GM21576 (cell line): Measurements from ENCODE around the gene RARB.

Experiments
- ATAC-seq: cut with Tn5 transposase; IDR thresholded peaks from one replicate; pipeline ENCODE4 v1.9.1; 2021; ENCODE audit warnings: mild to moderate bottlenecking, moderate library complexity; ENCODE audit not compliant: unreplicated experiment

Gene RARB

DNA sequence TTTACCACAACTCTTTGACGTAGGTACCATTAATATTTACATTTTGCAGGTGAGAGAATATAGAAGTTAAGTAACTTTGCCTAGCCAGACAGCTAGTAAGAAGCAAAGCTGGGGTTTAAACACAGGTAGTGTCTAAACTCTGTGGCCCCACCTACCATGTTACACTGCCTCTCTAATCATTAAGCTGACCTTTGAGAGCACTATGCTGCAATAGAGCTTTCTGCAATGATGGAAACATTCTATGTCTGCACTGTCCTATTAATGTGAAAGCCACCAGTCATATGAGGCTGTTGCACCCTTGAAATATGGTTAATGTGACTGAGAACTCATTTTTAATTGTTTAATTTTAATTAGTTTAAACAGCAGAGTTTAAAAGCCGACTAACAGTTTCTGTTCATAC lies 6.3 kb upstream of the RARB start:
- ATAC-seq: no peak

DNA sequence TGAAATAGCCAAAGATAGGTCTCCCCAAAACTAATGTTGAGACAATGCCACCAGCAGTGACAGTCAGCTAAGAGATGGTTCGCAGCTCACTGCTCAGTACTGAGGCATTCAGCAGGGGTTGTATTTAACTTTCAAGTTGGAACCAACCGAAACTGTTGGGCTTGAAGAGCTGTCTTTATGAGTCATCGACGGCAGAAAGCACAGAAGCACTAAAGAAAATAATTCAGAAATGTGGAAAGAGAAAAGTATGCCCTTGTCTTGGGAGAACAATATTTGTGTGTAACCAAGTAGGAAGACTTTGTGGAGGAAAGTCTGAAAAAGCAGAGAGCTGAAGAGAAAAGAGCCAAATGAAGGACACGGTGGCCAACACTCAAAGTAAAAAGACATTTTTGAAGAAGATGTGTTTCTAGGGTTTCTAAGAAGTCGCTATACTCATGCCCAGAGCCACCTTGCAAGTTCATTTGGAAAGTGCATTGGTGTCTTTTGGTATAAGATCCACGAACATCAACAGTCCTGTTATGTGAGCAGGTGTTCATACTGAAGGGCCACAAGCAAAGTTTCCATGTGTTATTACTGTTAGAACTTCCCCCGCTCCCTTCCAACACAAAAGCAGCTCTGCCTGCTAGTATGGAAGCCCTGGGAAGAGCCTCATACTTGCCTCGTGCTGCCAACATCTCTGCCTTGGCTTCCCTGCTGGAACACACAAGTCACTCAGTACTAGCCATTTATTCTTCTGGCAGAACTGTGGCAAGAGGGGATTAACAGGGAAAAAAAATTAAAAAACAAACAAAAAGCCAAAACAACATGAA lies 4.1 kb upstream of the RARB start:
- ATAC-seq: no peak

DNA sequence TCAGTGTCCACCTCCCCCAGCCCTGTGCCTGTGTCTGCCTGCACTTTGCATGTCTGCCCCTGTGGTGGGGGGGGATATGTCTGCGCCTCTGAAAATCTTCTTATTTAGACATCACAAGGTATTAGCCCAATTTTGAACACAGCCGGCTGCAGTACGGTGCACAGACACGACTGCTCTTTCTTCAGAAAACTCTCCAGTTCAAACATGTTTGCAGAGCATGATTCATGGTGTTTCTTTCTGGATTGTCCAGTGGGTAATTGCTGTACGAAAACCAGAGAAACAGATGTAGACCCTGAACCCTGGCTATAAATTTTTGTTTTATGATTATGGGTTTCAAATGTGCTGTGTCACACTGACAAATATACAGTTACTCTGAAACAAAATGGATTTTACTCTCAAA lies 3.4 kb upstream of the RARB start:
- ATAC-seq: no peak

GRCh38 chr3:25426408-25426807 lies 1.7 kb upstream of the RARB start:
- no peak for ATAC-seq

GRCh38 chr3:25427155-25427554 lies 908 bp upstream of the RARB start:
- ATAC-seq: no peak

DNA sequence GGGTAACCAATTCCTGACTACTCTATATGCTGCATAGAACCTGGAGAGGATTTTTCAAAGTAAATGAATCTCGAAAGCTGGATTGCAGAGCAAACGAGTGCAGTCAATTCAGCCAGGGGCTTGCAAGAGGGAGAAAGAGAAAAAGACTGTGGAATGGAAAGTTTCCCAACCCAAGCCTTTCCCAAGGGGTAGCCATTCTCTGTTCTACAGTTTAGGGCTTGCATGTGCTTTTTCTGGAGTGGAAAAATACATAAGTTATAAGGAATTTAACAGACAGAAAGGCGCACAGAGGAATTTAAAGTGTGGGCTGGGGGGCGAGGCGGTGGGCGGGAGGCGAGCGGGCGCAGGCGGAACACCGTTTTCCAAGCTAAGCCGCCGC lies 511 bp upstream of the RARB start:
- no peak for ATAC-seq

DNA sequence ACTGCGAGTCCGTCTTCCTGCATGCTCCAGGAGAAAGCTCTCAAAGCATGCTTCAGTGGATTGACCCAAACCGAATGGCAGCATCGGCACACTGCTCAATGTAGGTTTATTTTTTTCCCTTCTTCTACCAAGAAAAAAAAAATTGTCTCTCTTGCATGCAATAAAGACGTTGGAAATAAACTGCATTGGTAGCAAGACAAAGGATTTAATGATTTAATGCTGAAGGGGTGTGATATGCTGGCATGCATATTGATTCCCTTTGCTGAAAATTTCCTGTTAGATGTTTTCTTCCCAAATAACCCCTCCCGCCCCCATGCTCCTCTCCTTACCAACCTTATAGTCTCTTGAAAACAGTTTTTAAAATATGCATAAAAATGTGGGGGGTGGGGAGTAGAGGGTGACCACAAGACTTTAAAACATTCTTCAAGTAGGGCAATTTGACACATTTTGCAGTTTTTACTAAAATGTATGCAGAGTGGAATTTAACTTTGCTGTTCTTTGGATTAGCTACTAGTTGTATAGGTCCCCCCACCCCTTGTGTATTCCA lies 799 bp downstream of the RARB start:
- no peak for ATAC-seq

GRCh38 chr3:25429361-25430286 lies 1.6 kb downstream of the RARB start:
- ATAC-seq: no peak

- ATAC-seq: no peak
Observed at GRCh38 chr3:25430287-25430934, 2.3 kb downstream of the RARB start.

GRCh38 chr3:25430935-25431770 lies 3.1 kb downstream of the RARB start:
- no peak for ATAC-seq

- ATAC-seq: no peak
Observed at GRCh38 chr3:25432176-25432720, 4.2 kb downstream of the RARB start.

DNA sequence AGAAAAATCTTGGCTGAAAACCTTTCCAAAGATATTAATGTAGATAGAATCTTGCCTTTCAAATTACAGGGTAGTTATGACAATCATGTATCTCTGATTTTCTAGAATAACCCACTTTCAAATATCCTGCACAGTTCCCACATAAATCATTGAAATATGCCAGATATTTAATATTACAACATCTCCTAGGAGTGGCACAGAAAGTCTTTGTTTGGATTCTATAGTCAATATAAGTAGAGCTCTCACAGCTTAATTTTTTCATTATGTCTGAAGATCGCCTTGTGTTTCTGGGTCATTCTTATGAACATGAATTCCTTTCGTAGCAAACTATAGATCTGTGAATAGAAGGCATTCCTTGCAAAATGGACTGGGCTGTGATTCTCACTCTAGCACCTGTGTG lies 5.0 kb downstream of the RARB start:
- no peak for ATAC-seq

DNA sequence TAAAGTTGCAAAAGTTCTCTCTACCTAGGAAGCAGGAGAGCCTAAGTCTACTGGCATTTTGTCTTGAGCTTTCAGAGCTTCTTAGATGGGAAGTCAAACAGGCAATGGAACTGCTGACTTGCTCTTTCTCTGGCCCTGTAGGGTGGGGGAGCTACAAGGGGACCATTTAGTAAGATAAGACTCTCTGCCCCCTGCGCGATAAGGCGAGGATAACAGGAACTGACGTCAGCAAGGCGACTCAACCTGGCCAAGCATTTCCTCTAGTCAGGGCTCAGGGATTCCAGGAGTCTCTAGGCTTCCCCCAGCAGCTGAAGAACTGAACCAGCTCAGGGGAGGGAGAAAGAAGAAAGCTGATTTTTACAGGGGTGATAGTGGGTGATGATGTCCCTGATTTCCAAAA lies 5.8 kb downstream of the RARB start:
- ATAC-seq: no peak

GRCh38 chr3:25437953-25438352 lies 9.9 kb downstream of the RARB start:
- ATAC-seq: no peak

DNA sequence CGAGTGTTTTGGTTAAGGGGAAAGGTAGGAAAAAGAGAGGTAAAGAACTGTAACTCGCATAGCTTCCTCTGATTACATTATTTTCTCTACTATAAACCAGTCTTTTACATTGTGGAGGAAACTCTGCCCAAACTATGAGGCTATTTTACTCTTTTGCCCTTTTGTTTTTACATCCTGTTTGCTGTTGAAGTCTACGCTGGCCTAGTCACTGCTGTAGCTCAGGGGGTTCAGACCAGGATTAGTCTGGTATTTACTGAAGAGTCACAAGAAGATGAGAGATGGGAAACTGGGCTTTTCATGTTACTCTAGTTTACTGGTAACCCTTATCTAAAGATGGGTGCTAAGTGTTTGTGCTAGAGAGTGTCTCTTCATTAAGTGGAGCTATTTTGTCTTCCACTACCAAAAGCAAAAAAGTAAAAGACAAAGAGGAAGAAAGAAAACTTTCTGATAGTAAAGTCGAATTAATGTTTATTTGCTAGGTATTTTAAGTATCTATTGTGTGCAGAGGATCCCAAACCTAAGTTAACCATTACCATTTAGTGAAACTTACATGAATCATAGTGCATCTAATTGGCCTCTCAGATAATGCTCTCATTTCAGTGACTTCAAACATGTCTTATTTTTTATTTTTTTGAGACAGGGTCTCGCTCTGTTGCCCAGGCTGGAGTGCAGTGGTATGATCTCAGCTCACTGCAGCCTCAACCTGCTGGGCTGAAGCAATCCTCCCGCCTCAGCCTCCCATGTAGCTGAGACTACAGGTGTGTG lies 10.9 kb downstream of the RARB start:
- ATAC-seq: no peak

DNA sequence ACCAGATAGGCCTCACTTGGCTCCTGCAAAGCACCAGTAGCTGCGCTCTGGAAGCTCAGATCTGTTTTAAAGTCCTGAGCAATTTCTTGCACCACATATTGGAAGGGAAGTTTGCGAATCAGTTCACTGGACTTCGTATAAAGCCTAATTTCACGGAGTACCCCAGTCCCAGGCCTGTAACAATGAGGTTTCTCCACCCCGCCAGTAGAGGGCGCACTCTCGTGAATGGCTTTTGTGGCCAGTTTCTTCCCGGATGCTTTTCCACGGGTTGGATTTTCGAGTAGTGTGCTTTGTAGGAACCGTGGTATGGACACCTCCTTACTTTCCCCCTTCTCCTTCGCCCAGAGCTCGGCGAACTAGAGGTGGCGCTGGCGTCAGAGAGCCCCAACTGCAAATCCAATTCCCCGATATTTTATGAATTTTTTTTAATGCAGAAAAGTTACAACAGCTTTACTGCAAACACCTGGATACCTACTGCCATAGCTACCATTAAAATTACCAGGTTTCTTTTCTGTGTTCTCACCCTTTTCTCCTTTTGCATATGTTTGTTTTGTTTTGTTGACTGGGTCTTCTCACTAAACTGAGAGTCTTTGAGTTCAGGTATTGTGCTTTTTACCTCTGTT lies 13.3 kb downstream of the RARB start:
- ATAC-seq: no peak

DNA sequence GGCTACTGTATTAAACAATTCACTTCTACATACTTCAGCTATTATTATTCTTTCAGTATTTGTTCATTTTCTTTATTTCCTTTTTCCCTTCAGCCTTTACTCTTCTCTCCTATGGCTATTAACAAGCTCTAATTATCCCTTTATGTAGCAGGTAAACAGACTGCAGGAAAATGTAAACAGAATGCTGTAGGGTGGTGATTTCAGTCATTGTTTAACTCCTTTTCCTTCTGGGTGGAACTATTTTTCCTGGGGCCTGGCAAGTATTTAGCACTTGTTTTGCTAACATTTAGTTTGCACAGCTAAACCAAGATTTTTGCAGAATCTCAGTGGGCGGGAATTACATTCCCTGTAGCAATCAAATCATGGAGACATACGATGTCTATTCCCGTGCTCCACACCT lies 14.4 kb downstream of the RARB start:
- ATAC-seq: no peak

GRCh38 chr3:25444273-25444672 lies 16.2 kb downstream of the RARB start:
- ATAC-seq: no peak

- no peak for ATAC-seq
Observed at GRCh38 chr3:25445731-25446130, 17.7 kb downstream of the RARB start.
